Measurements from ENCODE around the gene GNAT3.

- TF ChIP-seq CTCF (IDR thresholded peaks at IDR 0.05; ENCODE audit: extremely low read depth in 1 of 2, insufficient read depth in 1 of 2, low read depth in 1 of 2, low read length in 2 of 2) = no peak
- no peak for TF ChIP-seq MAX (IDR thresholded peaks at IDR 0.05; ENCODE audit: insufficient read depth, insufficient read length)
- no peak for TF ChIP-seq MYC (IDR thresholded peaks at IDR 0.05; ENCODE audit: low read depth, low read length)
- TF ChIP-seq POLR2AphosphoS5 (IDR thresholded peaks at IDR 0.05; ENCODE audit: insufficient read depth, low read depth, low read length) = no peak
Observed at GRCh38 chr7:80548840-80549530, 37.1 kb upstream of the GNAT3 start.

Measured in endothelial cell of umbilical vein (primary cell).